CD4-positive, CD25-positive, alpha-beta regulatory T cell (primary cell): Measurements from ENCODE around the gene LAMB4. TPM values are rescaled to one million over a fixed set of nuclear protein-coding genes. Genes with fewer than 3 reads are reported as not detected.

ENCODE experiments used
- ATAC-seq, 2 donors: fragments of 150-1000 bp; cut with Tn5 transposase; one replicate each; pipeline ENCODE4 v1.10.0; 2021; ENCODE audit warnings: low read depth in 2 of 2, moderate number of reproducible peaks in 2 of 2, moderate library complexity in 1 of 2
- DNase-seq, 3 donors: peaks; one replicate each; pipeline versions ENCODE4 v3.0.0 to v3.0.0-alpha.2; 2012 to 2022; ENCODE audit warnings: mixed read lengths in 1 of 3
- H3K27ac ChIP-seq: one replicate; pipeline ENCODE4 v1.7.0; 2013; ENCODE audit warnings: mild to moderate bottlenecking, low read length; ENCODE audit not compliant: insufficient read depth, poor library complexity, severe bottlenecking
- H3K27me3 ChIP-seq: one replicate; pipeline ENCODE4 v1.7.0; 2013; ENCODE audit warnings: low read length; ENCODE audit not compliant: control insufficient read depth, insufficient read depth
- H3K36me3 ChIP-seq: one replicate; pipeline ENCODE4 v1.7.0; 2013; ENCODE audit warnings: mild to moderate bottlenecking, low read length, moderate library complexity; ENCODE audit not compliant: control insufficient read depth, insufficient read depth
- H3K4me1 ChIP-seq: 2 replicates; pipeline ENCODE4 v1.7.0; 2013; ENCODE audit warnings: mild to moderate bottlenecking, low read length; ENCODE audit not compliant: insufficient read depth, control insufficient read depth, poor library complexity, severe bottlenecking
- H3K4me3 ChIP-seq: one replicate; pipeline ENCODE4 v1.7.0; 2013; ENCODE audit warnings: low read depth, mild to moderate bottlenecking, low read length, moderate library complexity
- H3K9me3 ChIP-seq, 2 experiments: 1 replicate in 1 of 2; 2 replicates in 1 of 2; pipeline ENCODE4 v1.7.0; 2013; ENCODE audit warnings: low read length in 2 of 2, mild to moderate bottlenecking in 1 of 2, moderate library complexity in 1 of 2; ENCODE audit not compliant: control insufficient read depth in 2 of 2
- H3K27ac Mint-ChIP-seq, 3 donors: one replicate each; pipeline ENCODE4 v1.8.0; 2020 to 2022; ENCODE audit warnings: mild to moderate bottlenecking in 3 of 3, mixed read lengths in 3 of 3, moderate library complexity in 2 of 3
- H3K27me3 Mint-ChIP-seq: one replicate; pipeline ENCODE4 v1.8.0; 2022; ENCODE audit warnings: mild to moderate bottlenecking, mixed read lengths
- H3K36me3 Mint-ChIP-seq: one replicate; pipeline ENCODE4 v1.8.0; 2020; ENCODE audit warnings: mixed read lengths
- H3K4me1 Mint-ChIP-seq, 4 donors: one replicate each; pipeline ENCODE4 v1.8.0; 2020 to 2022; ENCODE audit warnings: mixed read lengths in 4 of 4, mild to moderate bottlenecking in 1 of 4
- H3K4me3 Mint-ChIP-seq, 4 donors: one replicate each; pipeline ENCODE4 v1.8.0; 2020 to 2022; ENCODE audit warnings: mild to moderate bottlenecking in 4 of 4, mixed read lengths in 4 of 4, moderate library complexity in 3 of 4
- H3K9me3 Mint-ChIP-seq, 7 donors: one replicate each; pipeline ENCODE4 v1.8.0; 2020 to 2022; ENCODE audit warnings: mixed read lengths in 7 of 7, mild to moderate bottlenecking in 3 of 7, moderate library complexity in 2 of 7
- polyA plus RNA-seq, 4 donors: library from polyadenylated mRNA; unstranded; fragments of 300-500 nt; fragmentation: Illumina TruSeq; gene quantifications; one replicate each; pipeline ENCODE4 v1.2.3, GENCODE V29; 2021
- total RNA-seq: library from RNA; stranded (reverse); gene quantifications from one replicate; pipeline ENCODE4 v1.2.3, GENCODE V29; 2022

The LAMB4 gene
- total and polyA plus RNA-seq, 5 donors from 2014 or later = not detected

DNA sequence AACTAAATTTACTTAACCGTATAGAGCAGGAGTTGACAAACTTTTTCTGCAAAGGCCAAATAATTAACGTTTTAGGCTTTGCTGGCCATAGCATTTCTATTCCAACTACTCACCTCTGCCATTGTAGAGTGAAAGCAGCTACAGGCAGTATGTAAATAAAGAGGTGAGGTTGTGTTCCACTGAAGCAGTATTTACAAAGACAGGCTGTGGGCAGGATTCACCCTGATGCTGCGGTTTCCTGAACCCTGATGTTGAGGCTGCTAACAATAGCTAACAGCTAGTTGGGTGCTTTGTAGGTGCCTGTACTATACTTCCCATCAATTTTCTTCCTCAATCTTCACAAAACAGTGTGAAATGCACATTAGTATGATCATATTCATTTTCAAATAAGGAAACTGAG, 80.2 kb downstream of the LAMB4 start:
- Histone ChIP-seq H3K27me3 (no peaks in the 10 kb centered on the region), H3K4me3 (no peak overlapping the region), H3K4me1 (no peaks in the 10 kb centered on the region), H3K27ac (no peak overlapping the region), H3K36me3 (no peaks in the 10 kb centered on the region), H3K9me3 (no peaks in the 10 kb centered on the region)
- DNase-seq (peak in 2 of 3 donors; percentile 3 to 14), ATAC-seq (no peak)
- Mint-ChIP-seq H3K27ac (no peak overlapping the region), H3K4me3 (no peak overlapping the region), H3K36me3 (no peaks in the 10 kb centered on the region), H3K9me3 (peaks cover 0 to 2% (median 0%) of the 10 kb centered on the region in 7 donors), H3K27me3 (peaks cover 9% of the 10 kb centered on the region), H3K4me1 (peaks cover 0 to 5% (median 1%) of the 10 kb centered on the region in 4 donors)

DNA sequence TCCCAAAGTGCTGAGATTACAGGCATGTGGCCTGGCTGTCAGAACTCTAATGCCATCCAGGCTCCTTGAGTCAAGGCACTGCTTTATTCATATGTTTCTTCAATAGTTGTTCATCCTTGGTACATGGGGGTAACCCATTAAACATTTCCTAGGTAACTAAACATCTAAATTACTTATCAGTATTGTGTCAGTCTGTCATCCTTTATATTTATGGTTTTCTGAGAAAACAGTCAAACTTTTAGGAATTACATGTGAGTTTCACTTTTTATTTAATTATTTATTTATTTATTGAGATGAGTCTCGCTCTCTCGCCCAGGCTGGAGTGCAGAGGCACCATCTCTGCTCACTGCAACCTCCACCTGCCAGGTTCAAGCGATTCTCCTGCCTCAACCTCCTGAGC, 81.7 kb downstream of the LAMB4 start:
- H3K4me1 Mint-ChIP-seq = peaks cover 0 to 5% (median 1%) of the 10 kb centered on the region in 4 donors
- H3K9me3 Mint-ChIP-seq = peaks cover 0 to 1% (median 0%) of the 10 kb centered on the region in 7 donors
- H3K36me3 Mint-ChIP-seq = no peaks in the 10 kb centered on the region
- no peak overlapping the region for H3K4me3 Mint-ChIP-seq
- Histone ChIP-seq H3K9me3 (no peaks in the 10 kb centered on the region), H3K27me3 (no peaks in the 10 kb centered on the region), H3K36me3 (no peaks in the 10 kb centered on the region), H3K4me1 (no peaks in the 10 kb centered on the region), H3K4me3 (no peak overlapping the region), H3K27ac (no peak overlapping the region)
- DNase-seq (no peak), ATAC-seq (no peak)
- peaks cover 10% of the 10 kb centered on the region for H3K27me3 Mint-ChIP-seq
- no peak overlapping the region for H3K27ac Mint-ChIP-seq

DNA sequence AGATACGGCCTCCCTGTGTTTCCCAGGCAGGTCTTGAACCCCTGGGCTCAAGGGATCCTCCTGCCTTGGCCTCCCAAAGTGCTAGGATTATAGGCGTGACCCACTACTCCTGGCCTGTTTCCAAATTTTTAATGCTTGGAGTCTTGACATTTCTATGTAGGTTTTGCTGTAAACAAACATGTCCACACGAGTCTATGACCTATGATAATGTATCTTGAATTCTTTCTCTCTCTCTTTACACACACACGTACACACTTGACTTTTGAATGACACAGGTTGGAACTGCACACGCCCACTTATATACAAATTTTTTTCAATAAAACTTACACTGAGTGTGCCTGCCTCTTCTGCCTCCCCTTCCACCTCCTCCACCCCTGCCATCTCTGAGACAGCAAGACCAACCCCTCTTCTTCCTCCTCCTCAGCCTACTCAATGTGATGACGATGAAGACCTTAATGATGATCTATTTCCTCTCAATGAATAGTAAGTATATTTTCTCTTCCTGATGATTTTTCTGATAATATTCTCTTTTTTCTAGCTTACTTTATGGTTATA, 83.1 kb downstream of the LAMB4 start:
- no peak overlapping the region for H3K27ac Mint-ChIP-seq
- Histone ChIP-seq H3K9me3 (no peaks in the 10 kb centered on the region), H3K4me1 (no peaks in the 10 kb centered on the region), H3K27ac (no peak overlapping the region), H3K36me3 (no peaks in the 10 kb centered on the region), H3K4me3 (no peak overlapping the region), H3K27me3 (no peaks in the 10 kb centered on the region)
- H3K9me3 Mint-ChIP-seq = peaks cover 0 to 1% (median 0%) of the 10 kb centered on the region in 7 donors
- H3K4me1 Mint-ChIP-seq = peaks cover 0 to 5% (median 1%) of the 10 kb centered on the region in 4 donors
- no peak overlapping the region for H3K4me3 Mint-ChIP-seq
- DNase-seq (no peak), ATAC-seq (no peak)
- H3K36me3 Mint-ChIP-seq = no peaks in the 10 kb centered on the region
- peaks cover 11% of the 10 kb centered on the region for H3K27me3 Mint-ChIP-seq

DNA sequence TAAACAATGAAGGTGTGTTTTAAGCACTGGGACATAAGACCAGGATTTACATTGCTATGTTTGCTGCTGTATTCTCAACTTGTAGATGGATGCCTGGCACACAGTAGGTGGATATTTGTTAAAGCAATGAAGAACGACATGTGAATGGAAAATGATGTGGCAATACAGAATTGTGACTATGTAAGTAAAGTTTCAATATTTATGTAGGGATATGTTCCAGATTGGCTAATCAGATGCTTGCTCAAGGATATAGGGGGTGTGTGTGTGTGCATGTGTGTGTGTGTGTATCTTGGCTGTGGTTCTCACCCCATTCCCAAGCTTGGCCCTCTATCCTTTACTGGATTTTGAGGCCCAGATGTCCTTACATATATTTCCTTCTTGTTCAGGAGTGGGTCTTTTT, 84.5 kb downstream of the LAMB4 start:
- Histone ChIP-seq H3K4me3 (no peak overlapping the region), H3K27me3 (no peaks in the 10 kb centered on the region), H3K4me1 (no peaks in the 10 kb centered on the region), H3K36me3 (no peaks in the 10 kb centered on the region), H3K9me3 (no peaks in the 10 kb centered on the region), H3K27ac (no peak overlapping the region)
- DNase-seq = no peak
- no peak overlapping the region for H3K27ac Mint-ChIP-seq
- no peak for ATAC-seq
- H3K9me3 Mint-ChIP-seq = peaks cover 0 to 3% (median 0%) of the 10 kb centered on the region in 7 donors
- no peaks in the 10 kb centered on the region for H3K36me3 Mint-ChIP-seq
- no peak overlapping the region for H3K4me3 Mint-ChIP-seq
- peaks cover 0 to 5% (median 1%) of the 10 kb centered on the region in 4 donors for H3K4me1 Mint-ChIP-seq
- peaks cover 21% of the 10 kb centered on the region for H3K27me3 Mint-ChIP-seq

DNA sequence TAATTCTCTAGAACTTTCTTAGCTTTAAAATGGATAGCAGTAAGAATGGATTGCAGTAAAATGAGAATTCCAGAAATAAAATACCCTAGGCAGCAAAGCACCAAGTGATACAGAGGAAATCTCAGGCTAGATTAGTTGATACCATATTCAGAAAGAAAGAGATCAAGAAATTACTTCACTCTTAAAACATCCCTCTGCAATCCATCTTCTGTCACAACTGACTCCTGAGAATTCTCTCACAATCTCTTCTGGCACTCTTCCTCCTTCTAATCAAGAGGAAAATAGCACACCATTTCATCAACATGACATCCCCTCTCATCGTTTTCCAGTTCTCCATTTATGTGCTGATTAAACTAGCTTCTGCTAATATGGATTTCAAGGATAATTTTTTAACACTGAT, 85.0 kb downstream of the LAMB4 start:
- Mint-ChIP-seq H3K27ac (no peak overlapping the region), H3K9me3 (peaks cover 0 to 3% (median 0%) of the 10 kb centered on the region in 7 donors), H3K27me3 (peaks cover 25% of the 10 kb centered on the region), H3K4me1 (peaks cover 0 to 5% (median 1%) of the 10 kb centered on the region in 4 donors), H3K4me3 (no peak overlapping the region), H3K36me3 (no peaks in the 10 kb centered on the region)
- no peaks in the 10 kb centered on the region for H3K36me3 ChIP-seq
- DNase-seq (no peak), ATAC-seq (no peak)
- H3K4me3 ChIP-seq = no peak overlapping the region
- H3K4me1 ChIP-seq = no peaks in the 10 kb centered on the region
- H3K27ac ChIP-seq = no peak overlapping the region
- H3K9me3 ChIP-seq = no peaks in the 10 kb centered on the region
- H3K27me3 ChIP-seq = peaks cover 3% of the 10 kb centered on the region

DNA sequence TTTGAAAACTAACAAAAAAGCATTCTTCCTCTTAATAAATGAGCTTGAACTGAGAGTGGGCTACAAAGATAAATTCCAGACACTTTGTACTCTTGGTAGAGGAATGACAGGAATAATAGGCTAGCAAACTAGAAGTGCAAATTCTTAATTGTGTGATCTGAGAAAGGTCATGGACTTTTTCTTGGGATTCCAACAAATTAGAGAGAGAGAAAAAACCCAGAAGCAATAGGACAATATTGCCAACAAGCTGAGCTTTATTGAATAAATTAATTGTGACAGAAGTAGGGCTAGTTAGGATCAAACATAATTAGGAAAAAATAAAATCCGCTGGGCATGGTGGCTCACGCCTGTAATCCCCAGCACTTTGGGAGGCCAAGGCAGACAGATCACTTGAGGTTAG, 85.8 kb downstream of the LAMB4 start:
- H3K36me3 Mint-ChIP-seq = no peaks in the 10 kb centered on the region
- H3K4me3 Mint-ChIP-seq = no peak overlapping the region
- no peak overlapping the region for H3K27ac Mint-ChIP-seq
- H3K4me3 ChIP-seq = no peak overlapping the region
- no peaks in the 10 kb centered on the region for H3K36me3 ChIP-seq
- no peak overlapping the region for H3K27ac ChIP-seq
- peaks cover 4% of the 10 kb centered on the region for H3K27me3 ChIP-seq
- no peaks in the 10 kb centered on the region for H3K9me3 ChIP-seq
- peaks cover 0 to 5% (median 1%) of the 10 kb centered on the region in 4 donors for H3K4me1 Mint-ChIP-seq
- peaks cover 25% of the 10 kb centered on the region for H3K27me3 Mint-ChIP-seq
- ATAC-seq (no peak), DNase-seq (no peak)
- H3K4me1 ChIP-seq = no peaks in the 10 kb centered on the region
- H3K9me3 Mint-ChIP-seq = peaks cover 0 to 3% (median 0%) of the 10 kb centered on the region in 7 donors

DNA sequence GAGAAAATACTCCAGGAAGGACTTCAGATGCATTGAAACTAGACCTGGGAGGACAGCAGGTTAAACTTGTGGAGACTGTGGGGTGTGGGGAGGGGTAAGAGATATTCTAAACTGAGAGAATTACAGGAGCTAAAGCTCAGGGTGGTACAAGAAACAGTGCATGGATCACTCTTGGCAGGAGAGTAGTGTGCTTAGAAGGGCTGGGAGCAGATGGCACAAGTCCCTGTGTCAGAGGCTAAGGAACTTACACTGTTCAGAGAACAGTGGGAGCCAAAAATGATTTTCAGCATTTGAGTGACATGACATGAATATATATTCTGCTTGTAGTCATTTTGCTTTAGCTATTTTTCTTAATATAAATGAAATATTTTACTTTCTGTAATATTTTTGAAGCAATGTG, 91.2 kb downstream of the LAMB4 start:
- no peak overlapping the region for H3K4me3 Mint-ChIP-seq
- H3K27ac ChIP-seq = no peak overlapping the region
- H3K4me1 Mint-ChIP-seq = no peaks in the 10 kb centered on the region
- H3K9me3 ChIP-seq = no peaks in the 10 kb centered on the region
- H3K27ac Mint-ChIP-seq = no peak overlapping the region
- H3K36me3 Mint-ChIP-seq = no peaks in the 10 kb centered on the region
- ATAC-seq (no peak), DNase-seq (no peak)
- H3K36me3 ChIP-seq = no peaks in the 10 kb centered on the region
- H3K9me3 Mint-ChIP-seq = peaks cover 0 to 3% (median 0%) of the 10 kb centered on the region in 7 donors
- H3K27me3 ChIP-seq = peaks cover 6% of the 10 kb centered on the region
- H3K4me3 ChIP-seq = no peak overlapping the region
- H3K4me1 ChIP-seq = no peaks in the 10 kb centered on the region
- H3K27me3 Mint-ChIP-seq = peaks cover 20% of the 10 kb centered on the region

DNA sequence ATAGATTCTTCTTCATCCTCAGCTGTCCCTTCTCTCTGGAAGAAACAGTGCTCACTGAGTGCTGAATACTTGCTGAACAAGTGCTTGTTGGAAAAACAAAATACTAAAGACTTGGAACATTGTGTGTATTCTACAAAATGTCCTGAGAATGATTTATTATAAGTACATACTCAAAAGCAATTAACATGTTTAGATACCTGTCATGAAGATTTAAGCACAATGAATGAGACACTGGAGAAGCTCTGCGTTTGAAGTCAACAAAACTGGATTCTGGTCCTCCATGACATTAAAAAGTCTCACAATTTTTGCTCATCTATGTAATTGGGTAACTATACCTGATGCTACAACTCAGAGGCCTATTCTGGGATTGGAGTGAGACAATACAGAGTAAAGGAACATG, 92.4 kb downstream of the LAMB4 start:
- Mint-ChIP-seq H3K4me1 (no peaks in the 10 kb centered on the region), H3K4me3 (no peak overlapping the region), H3K27me3 (peaks cover 20% of the 10 kb centered on the region), H3K27ac (no peak overlapping the region), H3K36me3 (no peaks in the 10 kb centered on the region), H3K9me3 (peaks cover 0 to 3% (median 0%) of the 10 kb centered on the region in 7 donors)
- Histone ChIP-seq H3K4me1 (no peaks in the 10 kb centered on the region), H3K27ac (no peak overlapping the region), H3K9me3 (no peaks in the 10 kb centered on the region), H3K4me3 (no peak overlapping the region), H3K36me3 (no peaks in the 10 kb centered on the region), H3K27me3 (peaks cover 6% of the 10 kb centered on the region)
- DNase-seq = no peak
- no peak for ATAC-seq
